GM19099 (cell line): ENCODE results near the gene SCARB1.

Source experiments
- POLR2A ChIP-seq: IDR thresholded peaks from 3 replicates; pipeline ENCODE4 v1.6.1; 2011; ENCODE audit warnings: low read depth; ENCODE audit not compliant: insufficient read length; ENCODE audit errors: extremely low read depth

The SCARB1 gene

GRCh38 chr12:124868252-124869058 lies 4.8 kb upstream of the SCARB1 start:
- no peak for TF ChIP-seq POLR2A

GRCh38 chr12:124867401-124867930 lies 3.8 kb upstream of the SCARB1 start:
- no peak for TF ChIP-seq POLR2A

GRCh38 chr12:124866883-124867400 lies 3.3 kb upstream of the SCARB1 start:
- no peak for TF ChIP-seq POLR2A

- TF ChIP-seq POLR2A = no peak
These were observed 2.7 kb upstream of the SCARB1 start for GRCh38 chr12:124866195-124866882.

GRCh38 chr12:124865728-124866127 lies 2.1 kb upstream of the SCARB1 start:
- no peak for TF ChIP-seq POLR2A

- no peak for TF ChIP-seq POLR2A
These were observed 675 bp upstream of the SCARB1 start for GRCh38 chr12:124864326-124864752.

- no peak for TF ChIP-seq POLR2A
These were observed 772 bp downstream of the SCARB1 start for GRCh38 chr12:124862768-124863415.

- no peak for TF ChIP-seq POLR2A
These were observed 1.6 kb downstream of the SCARB1 start for GRCh38 chr12:124861898-124862676.

- TF ChIP-seq POLR2A = no peak
These were observed 2.2 kb downstream of the SCARB1 start for GRCh38 chr12:124861492-124861891.

- TF ChIP-seq POLR2A = no peak
These were observed 5.7 kb downstream of the SCARB1 start for GRCh38 chr12:124857921-124858461.

GRCh38 chr12:124856842-124857178 lies 6.9 kb downstream of the SCARB1 start:
- no peak for TF ChIP-seq POLR2A

- TF ChIP-seq POLR2A = no peak
These were observed 7.4 kb downstream of the SCARB1 start for GRCh38 chr12:124856132-124856841.

- TF ChIP-seq POLR2A = no peak
These were observed 8.2 kb downstream of the SCARB1 start for GRCh38 chr12:124855275-124855957.
